ENCODE measurements around the gene OPTN. TPM values are rescaled to one million over a fixed set of nuclear protein-coding genes. Genes with fewer than 3 reads are reported as not detected.
"Not testable (repeated sequence)": the region's sequence is repeated elsewhere in the genome, so short reads cannot be mapped to it uniquely, and the experiment has no call there.

The OPTN gene
- total RNA-seq, 1 experiment from 2014 or later = 13.5 TPM

GRCh38 chr10:13152296-13152695, 52.3 kb downstream of the OPTN start:
- no peak overlapping the region for H3K27ac ChIP-seq (ENCODE audit: low read depth, low read length, poor library complexity, severe bottlenecking)
- CTCF ChIA-PET = no interaction called here

GRCh38 chr10:13155860-13156259, 55.9 kb downstream of the OPTN start:
- DNase-seq (ENCODE audit: low spot score); BruUV-seq (replicated peaks); H3K27ac ChIP-seq (ENCODE audit: low read depth, low read length, poor library complexity, severe bottlenecking); H3K4me3 ChIP-seq (ENCODE audit: low read depth, low read length, poor library complexity, severe bottlenecking); POLR2A ChIA-PET (ENCODE audit: low non-redundant PET); intact Hi-C loops (cut with micrococcal nuclease; ENCODE audit: unreplicated experiment); H3K4me1 ChIP-seq (ENCODE audit: insufficient read depth, low read length, poor library complexity, severe bottlenecking); H3K9me3 ChIP-seq (ENCODE audit: low read depth, low read length, poor library complexity, severe bottlenecking); CTCF ChIA-PET; H3K36me3 ChIP-seq (ENCODE audit: insufficient read depth, low read length, poor library complexity, severe bottlenecking); H3K27me3 ChIP-seq (replicated peaks; ENCODE audit: insufficient read depth, low read depth, low read length, poor library complexity): not testable (repeated sequence)

More at GRCh38 chr10:13152296-13152695, 52.3 kb downstream of the OPTN start:
- H3K36me3 ChIP-seq (ENCODE audit: insufficient read depth, low read length, poor library complexity, severe bottlenecking) = no peaks in the 10 kb centered on the region
- no TSS peak for BruUV-seq (replicated peaks)
- DNase-seq (ENCODE audit: low spot score) = no peak
- H3K9me3 ChIP-seq (ENCODE audit: low read depth, low read length, poor library complexity, severe bottlenecking) = no peaks in the 10 kb centered on the region
- POLR2A ChIA-PET (ENCODE audit: low non-redundant PET) = no interaction called here
- H3K4me3 ChIP-seq (ENCODE audit: low read depth, low read length, poor library complexity, severe bottlenecking) = no peak overlapping the region
- TF ChIP-seq CTCF (conservative IDR thresholded peaks at IDR 0.05; ENCODE audit: low read depth, low read length) (no peak), EZH2 (IDR thresholded peaks at IDR 0.05; ENCODE audit: borderline replicate concordance, low read depth, low read length, poor library complexity, severe bottlenecking) (no peak)
- no peaks in the 10 kb centered on the region for H3K27me3 ChIP-seq (replicated peaks; ENCODE audit: insufficient read depth, low read depth, low read length, poor library complexity)
- intact Hi-C loops (cut with micrococcal nuclease; ENCODE audit: unreplicated experiment) = no loop called here
- H3K4me1 ChIP-seq (ENCODE audit: insufficient read depth, low read length, poor library complexity, severe bottlenecking) = no peaks in the 10 kb centered on the region

GRCh38 chr10:13158401-13158800, 58.4 kb downstream of the OPTN start:
- no peak for DNase-seq (ENCODE audit: low spot score)
- no peak overlapping the region for H3K4me3 ChIP-seq (ENCODE audit: low read depth, low read length, poor library complexity, severe bottlenecking)
- TF ChIP-seq EZH2 (IDR thresholded peaks at IDR 0.05; ENCODE audit: borderline replicate concordance, low read depth, low read length, poor library complexity, severe bottlenecking) (no peak), CTCF (conservative IDR thresholded peaks at IDR 0.05; ENCODE audit: low read depth, low read length) (no peak)
- POLR2A ChIA-PET (ENCODE audit: low non-redundant PET) = no interaction called here
- no TSS peak for BruUV-seq (replicated peaks)
- intact Hi-C loops (cut with micrococcal nuclease; ENCODE audit: unreplicated experiment) = no loop called here
- H3K27me3 ChIP-seq (replicated peaks; ENCODE audit: insufficient read depth, low read depth, low read length, poor library complexity) = no peaks in the 10 kb centered on the region
- H3K36me3 ChIP-seq (ENCODE audit: insufficient read depth, low read length, poor library complexity, severe bottlenecking) = no peaks in the 10 kb centered on the region
- no peak overlapping the region for H3K27ac ChIP-seq (ENCODE audit: low read depth, low read length, poor library complexity, severe bottlenecking)
- CTCF ChIA-PET = no interaction called here
- peaks cover 5% of the 10 kb centered on the region for H3K4me1 ChIP-seq (ENCODE audit: insufficient read depth, low read length, poor library complexity, severe bottlenecking)
- no peaks in the 10 kb centered on the region for H3K9me3 ChIP-seq (ENCODE audit: low read depth, low read length, poor library complexity, severe bottlenecking)

Data from A673 (cell line).